Mesendoderm (in vitro differentiated cells): ENCODE results near the gene MORC1.

Experiments
- DNase-seq: peaks from one replicate; pipeline ENCODE4 v3.0.0; 2013
- H2AK5ac ChIP-seq: 2 replicates; pipeline ENCODE4 v1.6.1; 2013; ENCODE audit warnings: low read length, inconsistent platforms
- H2BK120ac ChIP-seq: 2 replicates; pipeline ENCODE4 v1.6.1; 2013; ENCODE audit warnings: low read depth, mild to moderate bottlenecking, low read length, moderate library complexity, mixed read lengths
- H2BK15ac ChIP-seq: replicated peaks from 2 replicates; pipeline ENCODE4 v1.6.1; 2013; ENCODE audit warnings: low read depth, mild to moderate bottlenecking, moderate library complexity
- H2BK5ac ChIP-seq: 2 replicates; pipeline ENCODE4 v1.6.1; 2013; ENCODE audit warnings: low read length, inconsistent platforms
- H3K18ac ChIP-seq: 2 replicates; pipeline ENCODE4 v1.6.1; 2013; ENCODE audit warnings: mild to moderate bottlenecking, low read length, mixed read lengths
- H3K23ac ChIP-seq: one replicate; pipeline ENCODE4 v1.6.1; 2013; ENCODE audit warnings: low read length
- H3K27ac ChIP-seq: 2 replicates; pipeline ENCODE4 v1.5.1; 2013; ENCODE audit warnings: low read depth, mild to moderate bottlenecking, inconsistent platforms, low read length, moderate library complexity
- H3K27me3 ChIP-seq: 2 replicates; pipeline ENCODE4 v1.6.1; 2013; ENCODE audit warnings: low read length, control low read depth, mild to moderate bottlenecking, inconsistent platforms; ENCODE audit not compliant: insufficient read depth, poor library complexity
- H3K36me3 ChIP-seq: 2 replicates; pipeline ENCODE4 v1.6.1; 2013; ENCODE audit warnings: low read length, inconsistent platforms; ENCODE audit not compliant: control insufficient read depth, insufficient read depth
- H3K4ac ChIP-seq: one replicate; pipeline ENCODE4 v1.6.1; 2013; ENCODE audit warnings: low read depth, mild to moderate bottlenecking, low read length, moderate library complexity
- H3K4me1 ChIP-seq: 2 replicates; pipeline ENCODE4 v1.6.1; 2013; ENCODE audit warnings: low read depth, low read length, inconsistent platforms; ENCODE audit not compliant: control insufficient read depth
- H3K4me2 ChIP-seq: 2 replicates; pipeline ENCODE4 v1.6.1; 2013; ENCODE audit warnings: low read length
- H3K4me3 ChIP-seq: 2 replicates; pipeline ENCODE4 v1.5.1; 2013; ENCODE audit warnings: mild to moderate bottlenecking, low read length
- H3K56ac ChIP-seq: one replicate; pipeline ENCODE4 v1.6.1; 2013; ENCODE audit warnings: low read length
- H3K79me1 ChIP-seq: 2 replicates; pipeline ENCODE4 v1.6.1; 2013; ENCODE audit warnings: low read length, inconsistent platforms
- H3K79me2 ChIP-seq: 2 replicates; pipeline ENCODE4 v1.6.1; 2013; ENCODE audit warnings: mild to moderate bottlenecking, low read length; ENCODE audit not compliant: control insufficient read depth, insufficient read depth
- H3K9ac ChIP-seq: 2 replicates; pipeline ENCODE4 v1.6.1; 2013; ENCODE audit warnings: low read length, inconsistent platforms
- H4K5ac ChIP-seq: one replicate; pipeline ENCODE4 v1.6.1; 2013; ENCODE audit warnings: low read length
- H4K8ac ChIP-seq: one replicate; pipeline ENCODE4 v1.6.1; 2013; ENCODE audit warnings: low read depth, mild to moderate bottlenecking, control low read depth, low read length, moderate library complexity
- WGBS: extraction: QIAGEN DNeasy Blood & Tissue Kit; methylation state at CpG from one replicate; pipeline ENCODE4 v1.1.7; 2013; ENCODE audit warnings: low lambda C conversion rate, missing lambda C conversion rate; ENCODE audit not compliant: insufficient coverage; ENCODE audit errors: extremely low coverage; 5-methylcytosine and 5-hydroxymethylcytosine counted together

MORC1 gene

GRCh38 chr3:109118584-109118983, 650 bp upstream of the MORC1 start:
- Histone ChIP-seq H3K4me3 (no peak overlapping the region), H2BK5ac (no peak overlapping the region), H2BK15ac (no peak overlapping the region), H3K23ac (no peak overlapping the region), H2BK120ac (no peak overlapping the region), H3K79me2 (no peaks in the 10 kb centered on the region), H2AK5ac (no peak overlapping the region), H3K27ac (no peak overlapping the region), H3K4ac (no peak overlapping the region), H4K5ac (no peak overlapping the region), H3K56ac (no peak overlapping the region), H3K4me2 (no peak overlapping the region), H3K27me3 (no peaks in the 10 kb centered on the region), H3K4me1 (no peaks in the 10 kb centered on the region), H3K36me3 (no peaks in the 10 kb centered on the region), H3K9ac (no peak overlapping the region), H4K8ac (no peak overlapping the region), H3K18ac (no peak overlapping the region), H3K79me1 (no peaks in the 10 kb centered on the region)
- WGBS = no CpG with 5 or more reads among the region's 7 CpGs
- no peak for DNase-seq

GRCh38 chr3:109116031-109116430, 1.9 kb downstream of the MORC1 start:
- Histone ChIP-seq H2BK120ac (no peak overlapping the region), H3K4me1 (no peaks in the 10 kb centered on the region), H3K36me3 (no peaks in the 10 kb centered on the region), H3K27me3 (no peaks in the 10 kb centered on the region), H3K4me3 (no peak overlapping the region), H3K4me2 (no peak overlapping the region), H3K23ac (no peak overlapping the region), H2BK15ac (no peak overlapping the region), H3K27ac (no peak overlapping the region), H4K5ac (no peak overlapping the region), H3K79me1 (no peaks in the 10 kb centered on the region), H3K18ac (no peak overlapping the region), H2BK5ac (no peak overlapping the region), H3K56ac (no peak overlapping the region), H2AK5ac (no peak overlapping the region), H3K79me2 (no peaks in the 10 kb centered on the region), H3K9ac (no peak overlapping the region), H4K8ac (no peak overlapping the region), H3K4ac (no peak overlapping the region)
- no CpG with 5 or more reads among the region's 2 CpGs for WGBS
- no peak for DNase-seq

- no peak overlapping the region for H4K5ac ChIP-seq
- no peak overlapping the region for H3K27ac ChIP-seq
- no peaks in the 10 kb centered on the region for H3K79me2 ChIP-seq
- H3K4ac ChIP-seq = no peak overlapping the region
- H3K4me3 ChIP-seq = no peak overlapping the region
- no peak overlapping the region for H2BK5ac ChIP-seq
- H4K8ac ChIP-seq = no peak overlapping the region
- no peaks in the 10 kb centered on the region for H3K36me3 ChIP-seq
- H3K18ac ChIP-seq = no peak overlapping the region
- H3K9ac ChIP-seq = no peak overlapping the region
- WGBS = no CpG with 5 or more reads among the region's 2 CpGs
- H2BK120ac ChIP-seq = no peak overlapping the region
- no peak overlapping the region for H2AK5ac ChIP-seq
- H3K27me3 ChIP-seq = no peaks in the 10 kb centered on the region
- H3K79me1 ChIP-seq = no peaks in the 10 kb centered on the region
- no peak overlapping the region for H3K23ac ChIP-seq
- no peaks in the 10 kb centered on the region for H3K4me1 ChIP-seq
- no peak overlapping the region for H3K4me2 ChIP-seq
- DNase-seq = no peak
- H2BK15ac ChIP-seq = no peak overlapping the region
- no peak overlapping the region for H3K56ac ChIP-seq
These were observed 2.5 kb downstream of the MORC1 start for GRCh38 chr3:109115451-109115850.

- Histone ChIP-seq H3K23ac (no peak overlapping the region), H3K79me1 (no peaks in the 10 kb centered on the region), H3K4me1 (no peaks in the 10 kb centered on the region), H3K4me3 (no peak overlapping the region), H3K56ac (no peak overlapping the region), H3K18ac (no peak overlapping the region), H3K79me2 (no peaks in the 10 kb centered on the region), H3K9ac (no peak overlapping the region), H2BK120ac (no peak overlapping the region), H2BK5ac (no peak overlapping the region), H3K36me3 (no peaks in the 10 kb centered on the region), H3K27ac (no peak overlapping the region), H2BK15ac (no peak overlapping the region), H4K8ac (no peak overlapping the region), H2AK5ac (no peak overlapping the region), H3K4ac (no peak overlapping the region), H4K5ac (no peak overlapping the region), H3K27me3 (no peaks in the 10 kb centered on the region), H3K4me2 (no peak overlapping the region)
- WGBS = no CpG with 5 or more reads among the region's 4 CpGs
- DNase-seq = no peak
These were observed 3.2 kb downstream of the MORC1 start for GRCh38 chr3:109114746-109115145.

DNA sequence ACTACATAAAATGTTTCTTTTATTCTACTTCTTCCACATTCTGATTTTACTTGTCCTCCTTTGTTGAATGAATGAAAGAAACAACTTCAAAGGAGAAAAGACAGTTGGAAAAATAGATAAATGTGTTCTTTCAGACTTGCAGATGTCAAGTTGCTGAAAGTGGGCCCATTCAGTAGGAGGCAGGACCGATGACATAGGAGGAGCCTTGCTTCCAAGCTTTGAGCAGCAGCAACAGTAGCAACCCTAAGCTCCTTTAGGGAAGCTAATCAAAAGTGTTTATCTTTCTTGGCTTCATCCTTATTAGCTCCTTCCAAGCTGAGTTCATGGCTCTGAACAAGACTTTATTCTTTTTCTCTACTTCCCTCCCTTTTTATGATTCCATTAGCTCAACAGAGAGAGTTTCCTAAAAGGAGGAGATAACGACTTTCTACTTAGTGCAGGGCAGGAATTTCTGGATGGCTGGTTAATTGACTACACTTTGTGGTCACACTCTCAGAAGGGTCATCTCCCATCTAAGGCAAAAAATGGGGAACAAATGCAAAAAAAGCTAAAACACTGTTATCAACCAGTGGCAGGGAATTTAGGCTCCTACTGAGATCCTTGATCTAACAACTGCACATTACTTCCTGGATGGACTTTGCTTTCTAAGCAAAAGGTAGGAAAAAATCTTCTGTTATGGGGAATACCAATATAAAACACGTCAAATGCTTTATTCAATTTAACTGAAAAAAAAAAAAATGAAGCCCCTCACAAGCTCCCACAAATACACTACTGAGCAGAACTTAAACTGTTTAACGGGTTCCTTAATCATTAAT, 4.8 kb downstream of the MORC1 start:
- H3K23ac ChIP-seq = no peak overlapping the region
- no CpG with 5 or more reads among the region's 4 CpGs for WGBS
- H3K27me3 ChIP-seq = no peaks in the 10 kb centered on the region
- no peak for DNase-seq
- no peak overlapping the region for H2BK120ac ChIP-seq
- H2BK5ac ChIP-seq = no peak overlapping the region
- H3K56ac ChIP-seq = no peak overlapping the region
- H4K8ac ChIP-seq = no peak overlapping the region
- no peaks in the 10 kb centered on the region for H3K79me1 ChIP-seq
- no peak overlapping the region for H3K27ac ChIP-seq
- no peaks in the 10 kb centered on the region for H3K4me1 ChIP-seq
- no peak overlapping the region for H3K4me2 ChIP-seq
- H3K9ac ChIP-seq = no peak overlapping the region
- H3K4me3 ChIP-seq = no peak overlapping the region
- H3K36me3 ChIP-seq = no peaks in the 10 kb centered on the region
- H3K79me2 ChIP-seq = no peaks in the 10 kb centered on the region
- H2AK5ac ChIP-seq = no peak overlapping the region
- no peak overlapping the region for H2BK15ac ChIP-seq
- no peak overlapping the region for H3K4ac ChIP-seq
- no peak overlapping the region for H3K18ac ChIP-seq
- no peak overlapping the region for H4K5ac ChIP-seq

DNA sequence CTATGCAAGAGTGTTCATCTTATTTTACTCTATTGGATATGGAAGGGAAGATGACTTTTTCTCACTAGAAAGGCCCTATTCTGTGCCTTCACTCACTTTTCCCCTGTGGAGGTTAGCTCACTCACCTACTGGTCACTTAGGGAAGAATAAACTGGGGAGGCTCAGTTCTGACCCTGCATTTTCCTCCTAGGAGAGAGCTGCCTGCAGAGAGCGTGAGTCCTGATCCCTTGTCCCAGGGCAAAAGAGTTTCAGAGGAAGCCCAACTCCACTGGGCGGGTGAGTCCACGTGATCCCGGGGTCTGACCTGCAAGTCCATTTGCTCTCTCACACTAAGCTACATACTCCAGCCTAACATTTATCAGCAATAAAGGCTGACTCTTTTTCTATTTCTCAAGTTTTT, 8.4 kb downstream of the MORC1 start:
- Histone ChIP-seq H2BK120ac (no peak overlapping the region), H3K4me1 (no peaks in the 10 kb centered on the region), H3K27me3 (no peaks in the 10 kb centered on the region), H3K56ac (no peak overlapping the region), H4K5ac (no peak overlapping the region), H2AK5ac (no peak overlapping the region), H3K4me2 (no peak overlapping the region), H3K27ac (no peak overlapping the region), H3K18ac (no peak overlapping the region), H3K79me2 (no peaks in the 10 kb centered on the region), H3K36me3 (no peaks in the 10 kb centered on the region), H3K4ac (no peak overlapping the region), H3K23ac (no peak overlapping the region), H2BK5ac (no peak overlapping the region), H3K4me3 (no peak overlapping the region), H3K9ac (no peak overlapping the region), H3K79me1 (no peaks in the 10 kb centered on the region), H2BK15ac (no peak overlapping the region), H4K8ac (no peak overlapping the region)
- no CpG with 5 or more reads among the region's 4 CpGs for WGBS
- peak; percentile 31 for DNase-seq
